Stimulated activated naive CD4-positive, alpha-beta T cell treated with Interleukin-2 at 50 U/mL for 16 hours (primary cell): ENCODE results near the gene ZDHHC19.
"Not testable (repeated sequence)": the region's sequence is repeated elsewhere in the genome, so short reads cannot be mapped to it uniquely, and the experiment has no call there.

ENCODE experiments used
- DNase-seq: peaks from one replicate; lab custom pipeline; 2025; lab: John Stamatoyannopoulos, UW

ZDHHC19 gene

GRCh38 chr3:196202516-196202970 lies 8.7 kb downstream of the ZDHHC19 start:
- no peak for DNase-seq

DNA sequence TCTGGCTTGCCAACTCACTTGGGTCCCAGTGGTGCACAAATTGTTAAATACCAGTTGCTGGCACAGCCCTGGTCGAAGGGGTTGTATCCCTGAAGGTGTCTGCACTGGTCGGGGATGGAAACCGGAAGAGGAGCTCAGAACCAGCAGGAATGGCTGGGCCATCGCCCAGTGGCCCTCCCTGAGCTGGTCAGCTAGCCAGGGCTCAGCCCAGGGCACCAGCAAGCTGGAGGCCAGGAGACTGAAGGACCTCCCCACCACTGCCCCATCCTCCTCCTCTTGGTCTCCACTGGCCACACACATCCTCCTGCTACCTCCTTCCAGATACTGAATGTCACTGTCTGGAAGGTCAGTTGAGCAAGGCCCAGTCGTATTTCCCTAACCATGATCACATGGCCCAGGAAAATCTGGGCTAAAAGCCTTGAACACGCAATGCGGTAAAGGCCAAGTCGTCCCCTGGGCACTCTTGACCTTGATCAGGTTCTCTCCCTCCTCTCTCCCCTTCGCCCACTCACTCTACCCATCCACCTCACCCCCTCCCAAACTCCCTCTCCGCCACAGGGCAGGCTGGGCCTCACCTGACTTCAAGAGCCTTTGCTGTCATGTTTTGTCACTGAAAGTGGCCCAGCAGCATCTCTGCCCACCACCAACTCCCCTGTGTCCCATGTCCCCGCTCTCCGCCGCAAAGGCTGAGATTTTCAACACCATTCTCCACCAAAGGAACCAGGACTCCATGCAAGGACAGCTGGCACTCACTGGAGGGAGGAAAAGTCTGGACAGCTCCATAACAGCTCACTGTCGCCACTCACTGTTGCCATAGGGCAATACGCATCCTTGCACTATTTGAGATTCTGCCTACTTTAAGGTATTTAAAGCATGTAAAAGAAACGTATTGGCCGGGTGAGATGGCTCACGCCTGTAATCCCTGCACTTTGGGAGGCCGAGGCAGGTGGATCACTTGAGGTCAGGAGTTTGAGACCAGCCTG lies 12.1 kb downstream of the ZDHHC19 start:
- DNase-seq = no peak

DNA sequence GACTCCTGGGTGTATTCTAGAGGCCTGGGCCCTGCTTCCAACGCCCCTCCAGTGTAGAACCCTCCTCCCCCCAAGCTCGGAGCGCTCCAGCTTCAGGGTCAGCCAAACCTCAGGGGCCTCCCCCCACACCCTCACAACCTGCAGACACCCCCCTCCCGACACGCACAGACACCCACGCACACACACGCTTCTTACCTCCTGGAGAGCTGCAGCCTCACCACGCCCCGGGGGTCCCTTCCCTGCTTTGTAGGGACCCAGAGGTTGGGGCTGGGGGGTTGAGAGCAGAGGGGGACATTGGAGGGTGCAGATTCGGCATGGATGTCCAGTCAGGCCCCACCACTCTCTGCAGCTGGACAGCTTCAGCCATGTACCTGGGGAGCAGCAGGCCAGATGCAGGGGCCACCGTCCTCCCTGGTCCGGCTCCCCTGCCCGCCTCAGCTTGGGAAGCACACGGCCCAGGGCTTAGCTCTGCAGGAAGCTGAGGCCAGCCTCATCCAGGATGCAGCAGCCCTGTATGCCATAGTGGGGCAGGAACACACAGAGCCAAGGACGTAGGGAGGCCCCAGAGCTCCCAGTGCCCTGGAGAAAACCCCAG lies 13.0 kb downstream of the ZDHHC19 start:
- DNase-seq = no peak

DNA sequence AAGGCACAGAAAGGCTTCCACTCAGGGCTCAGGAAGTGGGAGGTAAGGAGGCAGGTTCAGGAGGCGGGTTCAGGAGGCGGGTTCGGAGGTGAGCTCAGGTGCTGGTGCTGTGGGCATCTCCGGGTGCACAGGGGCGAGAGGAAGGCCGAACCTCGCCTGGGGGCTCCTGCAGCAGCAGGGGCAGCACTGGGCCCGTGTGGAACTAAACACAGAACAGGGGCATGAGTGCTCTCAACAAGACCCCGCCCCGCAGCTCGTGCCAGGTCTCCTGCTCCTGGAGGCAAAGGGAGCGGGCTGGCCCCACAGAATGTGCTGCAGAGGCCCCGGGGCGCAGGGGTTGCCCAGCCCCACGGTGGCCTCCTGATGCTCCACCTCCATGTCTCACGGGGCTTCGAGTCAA lies 13.7 kb downstream of the ZDHHC19 start:
- no peak for DNase-seq

DNA sequence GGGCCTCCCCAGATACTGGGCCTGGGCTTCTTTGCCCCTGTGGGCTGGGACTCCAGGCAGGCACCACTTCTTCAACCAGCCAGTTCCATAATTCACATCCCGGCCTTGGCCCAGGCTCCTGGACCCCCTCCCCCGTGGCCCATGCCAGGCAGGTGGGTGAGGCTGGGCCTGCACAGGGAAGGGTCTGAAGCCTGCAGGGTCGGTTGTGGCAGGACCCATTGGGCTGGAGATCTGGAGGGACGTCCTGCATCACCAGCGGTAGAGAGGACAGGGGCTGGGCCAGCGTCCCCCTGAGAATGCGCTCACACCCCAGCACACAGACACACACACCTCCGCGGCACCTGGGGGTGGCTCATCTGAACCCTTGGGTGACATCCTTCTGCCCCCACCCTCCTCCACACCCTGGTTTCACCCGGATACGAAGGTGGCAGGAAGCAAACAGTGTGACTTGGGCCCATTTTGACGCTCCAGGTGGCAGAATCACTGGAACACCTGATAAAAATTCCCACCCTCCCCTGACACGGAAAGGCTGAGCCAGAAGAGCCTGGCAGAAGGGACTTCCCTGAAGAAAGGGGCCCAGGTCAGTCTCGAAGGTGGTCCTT lies 15.4 kb downstream of the ZDHHC19 start:
- DNase-seq = no peak

DNA sequence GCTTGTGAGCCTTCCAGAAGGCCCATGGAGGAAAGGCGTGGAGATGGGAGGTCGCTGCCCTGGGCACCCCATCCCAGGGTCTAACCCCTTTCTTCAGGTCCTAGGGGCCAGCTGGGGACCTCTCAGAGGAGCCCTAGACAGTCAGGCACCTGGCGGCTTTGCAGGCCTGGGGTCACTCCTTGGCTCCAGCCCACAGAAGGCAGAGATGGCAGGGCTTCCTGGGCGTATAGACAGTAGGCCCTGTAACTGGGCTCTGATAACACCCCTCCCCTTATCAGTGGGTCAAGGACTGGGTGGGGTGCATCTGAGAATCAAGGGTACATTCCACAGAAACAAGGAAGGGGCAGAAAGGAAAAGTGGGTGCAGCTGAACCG lies 16.7 kb downstream of the ZDHHC19 start:
- DNase-seq = no peak

DNA sequence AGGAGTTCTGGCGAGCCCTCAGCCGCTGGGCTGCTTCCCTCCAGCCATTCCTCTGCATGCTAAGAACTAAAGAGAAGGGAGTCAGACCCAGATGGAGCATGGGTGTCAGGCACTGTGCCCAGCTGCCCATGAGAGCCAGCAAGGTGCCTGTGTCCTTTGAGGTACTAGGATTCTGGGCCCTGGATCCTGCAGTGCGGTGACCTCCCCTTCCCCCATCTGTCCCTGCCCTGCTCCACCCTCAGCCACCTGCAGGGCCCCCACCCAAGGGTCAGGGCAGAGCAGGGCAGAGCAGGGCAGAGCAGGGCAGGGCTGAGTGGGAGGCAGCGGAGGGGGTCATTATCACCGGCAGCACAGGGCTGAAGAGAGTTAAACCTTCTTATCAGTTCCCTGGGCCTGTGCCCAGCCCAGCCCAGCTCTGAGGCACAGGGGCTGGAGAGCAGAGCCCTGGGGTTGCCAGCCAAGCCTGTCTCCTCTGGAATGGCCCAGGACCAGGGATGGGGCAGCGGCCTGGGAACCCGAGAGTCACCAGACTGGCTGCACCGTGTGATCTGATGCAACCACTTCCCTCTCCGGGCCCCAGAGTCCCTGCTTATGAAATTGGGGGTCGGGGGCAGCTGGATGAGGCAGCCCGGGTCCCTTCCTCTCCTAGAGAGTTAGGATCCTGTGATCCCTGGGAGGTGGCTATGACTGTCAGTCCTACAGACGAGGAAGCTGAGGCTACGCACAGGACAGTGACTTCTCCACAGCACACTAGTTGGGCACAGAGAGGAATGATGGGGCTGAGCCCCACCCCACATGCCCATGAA lies 17.3 kb downstream of the ZDHHC19 start:
- DNase-seq = no peak

DNA sequence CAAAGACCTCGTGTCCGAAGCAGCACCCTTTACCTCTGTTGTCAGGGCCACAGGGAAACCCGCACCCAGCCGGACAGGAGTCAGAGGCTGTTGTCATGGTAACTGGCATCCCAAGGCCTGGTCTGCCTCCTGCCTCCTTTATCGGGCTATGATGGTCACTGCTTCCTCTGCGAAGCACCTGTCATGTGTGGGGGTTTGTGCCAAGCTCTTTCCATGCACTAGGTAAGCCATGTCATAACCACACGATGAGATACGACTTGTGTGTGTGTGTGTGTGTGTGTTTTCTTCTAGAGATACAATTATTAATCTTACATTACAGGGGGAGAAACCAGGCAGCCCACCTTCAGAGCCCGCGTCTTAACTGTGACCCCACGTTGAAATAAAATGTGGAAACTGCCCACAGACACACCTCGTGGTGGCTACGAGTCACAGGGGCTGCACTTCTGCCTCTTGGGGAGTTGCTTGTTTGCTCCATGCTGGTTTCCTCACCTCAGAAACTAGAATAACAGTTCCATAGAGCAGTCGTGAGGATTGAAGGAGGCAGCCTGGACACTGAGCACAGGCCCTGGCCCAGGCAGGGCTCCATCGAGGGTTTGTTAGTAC lies 18.0 kb downstream of the ZDHHC19 start:
- no peak for DNase-seq

DNA sequence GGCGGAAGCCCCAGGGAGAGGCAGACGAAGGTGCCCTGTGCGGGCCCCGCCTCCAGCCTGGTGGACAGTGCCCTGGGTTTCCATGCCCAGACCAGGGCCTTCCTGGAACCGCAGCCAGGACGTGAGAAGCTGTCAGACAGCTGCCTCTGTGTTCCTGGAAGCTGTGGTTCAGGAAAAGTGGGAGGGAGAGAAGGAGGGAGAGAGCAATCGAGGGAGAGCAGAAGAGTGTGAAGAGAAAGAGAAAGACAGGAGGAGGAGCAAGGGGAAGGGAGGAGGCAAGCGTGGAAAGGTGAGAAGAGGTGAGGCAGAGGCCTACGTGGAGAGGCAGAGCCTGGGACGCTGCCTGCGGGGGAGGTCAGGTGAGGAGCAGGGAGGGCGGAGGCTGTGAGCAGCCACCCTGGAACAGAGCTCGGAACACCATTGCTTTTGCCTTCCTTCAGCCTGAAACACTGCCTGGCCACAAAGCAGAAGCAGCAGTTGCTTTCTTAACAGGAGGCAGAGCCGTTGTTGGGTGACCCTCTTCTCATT lies 18.6 kb downstream of the ZDHHC19 start:
- peak; percentile 21 for DNase-seq

GRCh38 chr3:196192036-196192523 lies 19.1 kb downstream of the ZDHHC19 start:
- peak; percentile 45 for DNase-seq

DNA sequence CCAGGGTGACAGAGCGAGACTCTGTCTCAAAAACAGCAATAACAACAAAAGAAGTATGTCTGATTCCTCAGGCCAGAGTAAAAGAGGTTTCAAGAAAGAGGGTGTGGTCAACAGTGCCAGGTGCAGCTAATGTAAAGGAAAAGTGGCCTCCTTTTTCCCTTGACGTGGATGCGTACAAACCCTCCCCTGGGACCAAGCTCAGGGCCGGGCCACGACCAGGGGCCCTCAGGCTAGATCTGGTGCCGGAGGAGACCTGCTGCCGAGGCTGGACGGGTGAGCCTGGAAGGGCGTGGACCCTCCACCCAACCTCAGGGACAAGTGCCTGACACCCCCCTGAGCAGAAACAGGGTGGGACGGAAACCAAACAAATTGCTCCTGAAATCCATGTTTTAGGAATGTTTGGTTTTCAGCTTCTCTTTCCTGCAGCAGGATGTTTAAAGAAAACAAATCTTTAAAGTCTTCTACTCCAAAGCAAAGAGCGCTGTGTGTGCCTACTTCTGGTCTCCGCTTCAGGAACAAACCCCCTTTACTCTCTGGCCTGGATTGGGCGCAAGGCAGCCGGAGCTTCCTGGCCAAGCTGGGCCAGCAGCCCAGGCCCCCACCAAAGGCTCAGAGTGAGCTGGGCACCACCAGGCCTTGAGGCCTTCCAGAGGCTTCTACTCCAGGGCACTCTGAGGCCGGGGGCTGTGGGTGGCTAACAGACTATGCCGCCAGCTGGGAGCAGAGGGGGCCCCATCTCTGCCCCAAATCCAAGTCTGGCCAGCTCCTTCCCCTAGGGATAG lies 21.4 kb downstream of the ZDHHC19 start:
- no peak for DNase-seq

DNA sequence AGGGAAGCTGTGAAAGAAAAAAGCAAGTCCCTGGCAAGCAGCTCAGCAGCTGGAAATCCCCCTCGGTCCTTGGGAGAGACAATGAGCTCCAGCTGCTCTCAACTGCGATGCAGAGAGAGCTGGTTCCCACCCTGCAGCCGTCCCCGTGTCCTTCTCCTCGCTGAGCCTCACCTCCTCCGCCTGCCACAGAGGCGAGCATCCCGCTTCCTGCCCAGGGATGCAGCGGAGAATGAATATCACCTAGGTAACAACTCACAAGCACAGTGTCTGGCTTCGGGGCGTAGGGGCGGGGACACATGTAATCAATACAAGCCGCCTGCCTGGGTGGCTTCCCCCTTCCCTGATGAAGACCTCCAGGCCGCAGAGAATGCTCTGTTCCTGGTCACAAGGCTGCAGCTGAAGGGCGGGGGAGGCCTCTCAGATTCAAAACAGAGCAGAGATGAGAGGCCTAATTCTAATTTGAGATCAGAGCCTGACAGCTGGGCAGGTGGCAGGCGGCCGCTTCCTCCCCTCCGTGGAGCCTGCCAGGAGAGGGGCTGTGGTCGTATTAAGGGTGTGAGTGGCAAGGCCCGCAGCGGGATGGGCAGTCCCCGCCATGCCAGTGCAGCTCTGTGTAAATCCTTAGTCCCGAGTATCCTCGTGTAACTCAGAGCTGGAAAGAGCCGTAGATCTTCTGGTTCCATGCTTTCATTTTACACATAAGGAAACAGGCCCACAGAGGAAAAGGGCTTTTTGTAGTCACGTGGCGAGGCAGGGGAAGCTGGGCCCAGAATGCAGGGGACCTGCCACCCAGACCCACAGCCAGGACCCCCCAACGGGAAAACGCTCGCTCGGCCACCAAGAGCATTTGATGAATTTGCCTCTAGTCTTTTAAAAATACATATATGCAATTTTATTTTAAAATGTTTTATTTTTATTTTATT lies 24.3 kb downstream of the ZDHHC19 start:
- DNase-seq = peak; percentile 31

DNA sequence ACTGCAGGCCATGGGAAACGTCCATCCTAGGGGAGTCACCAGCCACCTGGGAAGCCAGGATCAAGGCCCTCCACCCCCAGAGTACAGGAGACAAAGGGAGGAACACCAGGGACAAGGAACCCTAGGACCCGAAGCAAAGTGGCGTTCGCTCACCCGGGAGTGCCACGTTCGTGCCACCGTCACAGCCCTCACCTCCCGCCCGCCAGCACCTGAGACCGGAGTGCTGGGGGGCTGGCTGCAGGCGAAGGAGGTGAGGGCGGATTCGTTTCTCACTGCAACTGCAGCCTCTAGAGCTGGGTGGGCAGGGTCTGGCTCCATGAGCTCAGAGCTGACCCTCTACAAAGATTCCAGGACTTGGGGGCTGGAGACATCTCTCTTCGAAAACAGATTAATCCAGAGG lies 26.3 kb downstream of the ZDHHC19 start:
- DNase-seq = no peak

DNA sequence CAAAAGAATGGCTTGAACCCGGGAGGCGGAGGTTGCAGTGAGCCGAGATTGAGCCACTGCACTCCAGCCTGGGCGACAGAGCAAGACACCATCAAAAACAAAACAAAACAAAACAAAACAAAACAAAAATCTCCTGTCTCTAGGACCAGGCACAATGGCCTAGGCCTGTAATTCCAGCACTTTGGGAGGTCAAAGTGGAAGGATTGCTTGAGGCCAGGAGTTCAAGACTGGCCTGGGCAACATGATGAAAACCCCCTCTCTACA lies 27.1 kb downstream of the ZDHHC19 start:
- not testable (repeated sequence) for DNase-seq

DNA sequence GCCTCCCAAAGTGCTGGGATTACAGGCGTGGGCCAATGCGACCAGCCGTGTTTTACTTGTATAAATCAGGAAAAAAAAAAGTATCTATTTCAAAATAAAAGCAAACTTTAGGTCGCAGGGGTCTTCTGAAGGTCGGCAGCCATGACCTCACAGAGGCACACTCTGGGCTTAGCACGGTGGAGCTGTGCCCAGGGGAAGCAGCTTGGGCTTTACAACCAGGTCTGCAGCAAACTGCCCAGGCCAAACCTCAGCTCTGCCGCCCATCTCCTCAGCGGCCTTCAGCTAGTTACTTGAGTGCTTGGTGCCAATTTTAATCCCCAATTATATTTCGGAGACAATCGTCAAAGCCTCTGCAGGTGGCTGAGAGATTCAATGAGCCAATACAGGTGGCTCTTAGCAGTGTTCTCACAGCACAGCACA lies 30.1 kb downstream of the ZDHHC19 start:
- DNase-seq = no peak

DNA sequence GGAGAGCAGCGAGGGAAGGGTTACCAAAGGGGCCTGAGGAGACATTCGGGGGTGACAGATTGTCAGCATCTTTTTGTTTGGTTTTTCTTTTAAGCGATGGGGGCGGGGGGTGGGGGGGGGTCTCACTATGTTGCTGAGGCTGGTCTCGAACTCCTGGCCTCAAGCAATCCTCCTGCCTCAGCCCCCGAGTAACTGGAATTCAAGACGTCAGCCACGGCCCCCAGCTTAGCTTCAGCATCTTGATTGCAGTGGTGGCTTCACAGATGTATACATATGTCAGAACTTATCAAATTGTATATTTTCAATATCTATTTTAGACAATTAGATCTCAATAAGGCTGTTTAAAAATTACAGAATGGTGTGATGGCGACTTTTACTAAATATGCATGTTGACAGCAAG lies 30.9 kb downstream of the ZDHHC19 start:
- no peak for DNase-seq

DNA sequence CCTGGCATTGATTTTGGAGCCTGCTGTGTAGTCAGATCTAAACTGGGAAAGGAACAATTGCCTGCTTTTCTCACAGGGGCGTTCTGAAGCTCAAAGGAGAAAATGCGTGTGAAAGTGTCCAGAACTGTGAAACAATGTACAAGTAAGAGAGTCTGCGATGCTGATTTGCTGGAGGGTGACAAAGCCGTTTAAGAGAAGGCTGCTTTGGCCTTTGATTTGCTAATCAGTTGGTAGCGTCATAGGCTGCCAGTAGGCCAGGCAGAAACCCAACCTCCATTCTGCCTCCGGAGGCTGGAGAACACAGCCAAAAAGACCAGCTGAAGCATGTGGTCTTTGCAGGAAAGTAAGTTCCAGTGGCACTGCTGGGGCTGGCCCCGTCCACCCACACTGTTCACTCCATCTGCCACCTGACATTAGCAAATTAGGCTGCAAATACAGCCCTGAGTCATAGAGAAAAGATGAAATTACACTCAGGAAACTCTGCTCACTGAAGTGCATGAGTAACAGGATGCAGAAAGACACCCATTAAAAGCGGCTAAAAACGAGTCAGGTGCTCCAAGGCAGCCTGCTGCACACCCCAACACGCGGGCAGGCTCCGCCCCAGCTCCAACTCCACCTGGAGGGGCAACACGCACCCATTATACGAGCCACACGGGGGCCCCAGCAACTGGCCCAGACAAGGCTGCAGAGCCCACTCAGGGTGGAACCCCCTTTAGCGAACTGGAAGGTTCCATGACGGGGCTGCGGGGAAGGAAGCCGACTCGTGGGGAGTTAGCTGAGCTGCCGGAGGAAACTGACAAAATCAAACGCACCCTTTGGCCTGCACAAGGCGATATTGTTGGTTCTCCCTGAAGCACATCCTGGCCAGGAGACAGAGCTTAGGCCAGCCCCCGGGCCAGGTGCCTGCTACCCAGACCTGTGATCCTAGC lies 31.6 kb downstream of the ZDHHC19 start:
- peak; percentile 86 for DNase-seq

- no peak for DNase-seq
Observed at GRCh38 chr3:196178993-196179379, 32.2 kb downstream of the ZDHHC19 start.

- no peak for DNase-seq
Observed at GRCh38 chr3:196177967-196178366, 33.2 kb downstream of the ZDHHC19 start.
